Measurements from ENCODE around the gene IPO4. TPM values are rescaled to one million over a fixed set of nuclear protein-coding genes. Genes with fewer than 3 reads are reported as not detected.

IPO4 gene
- total and polyA plus RNA-seq, 9 of the 15 experiments (the other 6 are each of a cell fraction or from before 2014, with no cell fraction given): 7.3 to 122 (median 31.8) TPM

DNA sequence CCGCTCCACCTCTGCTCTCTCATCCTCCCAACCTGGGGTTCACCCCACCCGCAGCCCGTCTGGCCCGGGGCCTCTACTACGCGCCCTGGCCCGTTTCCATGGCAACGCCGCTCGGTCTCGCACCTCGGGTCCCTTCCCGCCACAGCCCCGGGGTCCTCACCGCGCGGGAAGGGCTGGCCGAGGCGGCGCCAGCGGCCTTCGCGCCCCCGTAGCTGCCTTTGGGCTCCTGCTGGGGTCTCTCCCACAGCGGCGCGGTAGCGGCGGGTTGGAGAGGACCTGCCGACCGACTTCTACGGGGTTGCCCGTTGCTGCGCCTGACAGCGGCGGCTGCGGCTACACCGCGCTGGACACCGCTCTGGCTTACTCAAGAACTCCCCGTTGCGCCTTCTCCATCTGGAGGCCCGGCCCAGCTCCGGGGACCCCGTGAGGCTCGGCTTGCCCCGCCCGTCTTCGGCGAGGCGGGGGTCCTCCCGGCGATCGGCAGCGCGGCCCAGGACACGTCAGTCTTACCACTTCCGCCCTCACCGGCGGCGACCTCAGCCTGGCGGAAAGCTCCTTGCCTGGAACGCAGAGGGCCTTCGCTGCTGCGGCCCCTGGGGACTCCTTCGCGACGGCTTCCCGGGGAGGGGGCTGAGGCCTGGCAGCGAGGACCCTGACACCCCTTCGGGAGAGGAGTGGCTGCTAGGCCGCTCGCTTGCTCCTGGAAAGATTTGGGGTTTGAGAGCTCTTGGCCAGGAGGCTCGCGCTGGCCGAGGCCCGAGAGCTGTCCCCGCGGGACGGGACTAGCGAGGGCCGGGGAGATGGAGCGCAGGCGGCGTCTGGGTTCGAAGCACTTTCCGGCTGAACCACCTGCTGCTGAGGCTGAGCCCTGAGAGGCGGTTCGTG is 6.8 kb upstream of the IPO4 start, which contains the start of gene TM9SF1 (continued):
- TF ChIP-seq, protein P1, sequence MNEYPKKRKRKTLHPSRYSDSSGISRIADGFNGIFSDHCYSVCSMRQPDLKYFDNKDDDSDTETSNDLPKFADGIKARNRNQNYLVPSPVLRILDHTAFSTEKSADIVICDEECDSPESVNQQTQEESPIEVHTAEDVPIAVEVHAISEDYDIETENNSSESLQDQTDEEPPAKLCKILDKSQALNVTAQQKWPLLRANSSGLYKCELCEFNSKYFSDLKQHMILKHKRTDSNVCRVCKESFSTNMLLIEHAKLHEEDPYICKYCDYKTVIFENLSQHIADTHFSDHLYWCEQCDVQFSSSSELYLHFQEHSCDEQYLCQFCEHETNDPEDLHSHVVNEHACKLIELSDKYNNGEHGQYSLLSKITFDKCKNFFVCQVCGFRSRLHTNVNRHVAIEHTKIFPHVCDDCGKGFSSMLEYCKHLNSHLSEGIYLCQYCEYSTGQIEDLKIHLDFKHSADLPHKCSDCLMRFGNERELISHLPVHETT (CRISPR knock-in tag; conservative IDR thresholded peaks at IDR 0.05 in 1 of 2, IDR thresholded peaks at IDR 0.05 in 1 of 2): no peak; a peak in 1 of 4 replicates
- TF ChIP-seq ZNF589 (CRISPR knock-in tag; IDR thresholded peaks at IDR 0.05; ENCODE audit: low read depth) (no peak), ZBTB1 (CRISPR knock-in tag; IDR thresholded peaks at IDR 0.05; ENCODE audit: borderline replicate concordance, low read depth) (no peak), NKRF (IDR thresholded peaks at IDR 0.05; ENCODE audit: borderline replicate concordance) (peak; percentile 72; the same call in 1 of the 2 replicates), ILK (tag; IDR thresholded peaks at IDR 0.05; ENCODE audit: borderline replicate concordance, low read depth) (no peak), TRIM28 (IDR thresholded peaks at IDR 0.05) (no peak), PRPF4 (IDR thresholded peaks at IDR 0.05; ENCODE audit: insufficient read depth, low read depth, low read length, poor library complexity, severe bottlenecking) (no peak), KHSRP (IDR thresholded peaks at IDR 0.05) (no peak), ARHGAP35 (IDR thresholded peaks at IDR 0.05; ENCODE audit: partially characterized antibody) (no peak), TFAP4 (CRISPR knock-in tag; IDR thresholded peaks at IDR 0.05; ENCODE audit: borderline replicate concordance) (peak; percentile 69; the same call in 1 of the 2 replicates), RNF2 (IDR thresholded peaks at IDR 0.05) (peak; percentile 82; the same call in 1 of the 2 replicates), KLF13 (tag; IDR thresholded peaks at IDR 0.05; ENCODE audit: borderline replicate concordance, low read depth) (no peak), HSF4 (CRISPR knock-in tag; IDR thresholded peaks at IDR 0.05; ENCODE audit: borderline replicate concordance) (no peak), POLR2B (IDR thresholded peaks at IDR 0.05; ENCODE audit: low read depth, partially characterized antibody) (peak; percentile 51), ZNF212 (CRISPR knock-in tag; IDR thresholded peaks at IDR 0.05) (no peak), NFRKB (IDR thresholded peaks at IDR 0.05; ENCODE audit: low read depth) (no peak), HDAC8 (tag; IDR thresholded peaks at IDR 0.05) (no peak), KAT2B (IDR thresholded peaks at IDR 0.05; ENCODE audit: low read depth, low read length) (no peak), ARID2 (IDR thresholded peaks at IDR 0.05) (no peak), PYGO2 (tag; IDR thresholded peaks at IDR 0.05) (no peak), HEY1 (CRISPR knock-in tag; IDR thresholded peaks at IDR 0.05; ENCODE audit: borderline replicate concordance) (no peak), RBM17 (IDR thresholded peaks at IDR 0.05; ENCODE audit: borderline replicate concordance, low read depth, low read length) (no peak)
- TF ChIP-seq, protein P2, sequence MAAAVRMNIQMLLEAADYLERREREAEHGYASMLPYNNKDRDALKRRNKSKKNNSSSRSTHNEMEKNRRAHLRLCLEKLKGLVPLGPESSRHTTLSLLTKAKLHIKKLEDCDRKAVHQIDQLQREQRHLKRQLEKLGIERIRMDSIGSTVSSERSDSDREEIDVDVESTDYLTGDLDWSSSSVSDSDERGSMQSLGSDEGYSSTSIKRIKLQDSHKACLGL (CRISPR knock-in tag; IDR thresholded peaks at IDR 0.05; ENCODE audit: borderline replicate concordance, poor library complexity, severe bottlenecking): no peak
